ENCODE results near the gene STYXL2. TPM values are rescaled to one million over a fixed set of nuclear protein-coding genes. Genes with fewer than 3 reads are reported as not detected.

STYXL2 gene
- total RNA-seq, 1 donor from 2014 or later = not detected

- no peak for DNase-seq (ENCODE audit: low read depth)
- H3K4me3 ChIP-seq (ENCODE audit: low read depth, low read length) = no peak overlapping the region
- TF ChIP-seq, protein P1, sequence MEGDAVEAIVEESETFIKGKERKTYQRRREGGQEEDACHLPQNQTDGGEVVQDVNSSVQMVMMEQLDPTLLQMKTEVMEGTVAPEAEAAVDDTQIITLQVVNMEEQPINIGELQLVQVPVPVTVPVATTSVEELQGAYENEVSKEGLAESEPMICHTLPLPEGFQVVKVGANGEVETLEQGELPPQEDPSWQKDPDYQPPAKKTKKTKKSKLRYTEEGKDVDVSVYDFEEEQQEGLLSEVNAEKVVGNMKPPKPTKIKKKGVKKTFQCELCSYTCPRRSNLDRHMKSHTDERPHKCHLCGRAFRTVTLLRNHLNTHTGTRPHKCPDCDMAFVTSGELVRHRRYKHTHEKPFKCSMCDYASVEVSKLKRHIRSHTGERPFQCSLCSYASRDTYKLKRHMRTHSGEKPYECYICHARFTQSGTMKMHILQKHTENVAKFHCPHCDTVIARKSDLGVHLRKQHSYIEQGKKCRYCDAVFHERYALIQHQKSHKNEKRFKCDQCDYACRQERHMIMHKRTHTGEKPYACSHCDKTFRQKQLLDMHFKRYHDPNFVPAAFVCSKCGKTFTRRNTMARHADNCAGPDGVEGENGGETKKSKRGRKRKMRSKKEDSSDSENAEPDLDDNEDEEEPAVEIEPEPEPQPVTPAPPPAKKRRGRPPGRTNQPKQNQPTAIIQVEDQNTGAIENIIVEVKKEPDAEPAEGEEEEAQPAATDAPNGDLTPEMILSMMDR (conservative IDR thresholded peaks at IDR 0.05; ENCODE audit: low read depth, low read length) = no peak
Observed at GRCh38 chr1:167114725-167115124, 20.9 kb downstream of the STYXL2 start.

DNA sequence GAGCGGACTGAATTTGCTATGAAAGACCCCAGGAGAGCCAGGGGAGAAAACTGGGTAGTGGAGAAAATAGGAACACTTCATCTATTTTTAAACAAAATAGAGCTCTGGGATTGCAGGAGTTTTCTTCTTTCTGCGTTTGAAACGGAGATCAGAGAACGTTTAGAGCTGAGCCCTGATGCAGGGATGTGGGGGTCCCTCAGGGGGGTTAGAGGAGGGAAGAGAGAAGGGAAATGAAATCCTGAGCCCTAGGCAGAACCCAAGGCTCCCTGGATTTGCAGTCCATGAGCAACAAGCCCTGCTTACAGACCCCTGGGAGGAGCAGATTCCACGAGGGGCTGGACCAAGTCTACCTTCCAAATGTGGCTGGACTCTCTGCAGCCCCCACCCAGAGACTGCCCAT lies 21.8 kb downstream of the STYXL2 start:
- no peak for DNase-seq (ENCODE audit: low read depth)
- no peak overlapping the region for H3K4me3 ChIP-seq (ENCODE audit: low read depth, low read length)
- TF ChIP-seq, protein P1 (conservative IDR thresholded peaks at IDR 0.05; ENCODE audit: low read depth, low read length) = no peak

DNA sequence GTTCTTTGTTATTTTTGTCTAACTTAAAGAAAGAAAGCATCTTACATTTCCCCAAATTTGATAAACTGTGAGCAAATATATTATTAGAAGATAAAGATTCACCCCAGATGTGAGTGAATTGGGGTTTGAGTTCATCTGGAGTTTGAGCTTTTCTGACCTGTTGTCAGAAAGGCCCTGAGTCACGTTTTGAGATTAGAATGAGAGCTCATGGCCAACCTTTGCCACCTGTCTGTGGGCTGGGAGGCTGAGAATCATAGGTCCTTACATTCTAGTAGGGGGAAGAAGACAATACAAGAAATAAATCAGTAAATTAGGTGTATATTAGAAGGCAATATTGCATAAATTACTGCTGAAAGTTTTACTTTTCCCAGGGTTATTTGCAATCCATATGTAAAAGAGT lies 22.3 kb downstream of the STYXL2 start:
- no peak for DNase-seq (ENCODE audit: low read depth)
- no peak overlapping the region for H3K4me3 ChIP-seq (ENCODE audit: low read depth, low read length)
- TF ChIP-seq, protein P1 (conservative IDR thresholded peaks at IDR 0.05; ENCODE audit: low read depth, low read length) = no peak

- no peak overlapping the region for H3K4me3 ChIP-seq (ENCODE audit: low read depth, low read length)
- DNase-seq (ENCODE audit: low read depth) = no peak
- TF ChIP-seq, protein P1 (conservative IDR thresholded peaks at IDR 0.05; ENCODE audit: low read depth, low read length) = no peak
Observed at GRCh38 chr1:167117225-167117624, 23.4 kb downstream of the STYXL2 start.

- DNase-seq (ENCODE audit: low read depth) = no peak
- TF ChIP-seq, protein P1 (conservative IDR thresholded peaks at IDR 0.05; ENCODE audit: low read depth, low read length) = no peak
- H3K4me3 ChIP-seq (ENCODE audit: low read depth, low read length) = no peak overlapping the region
Observed at GRCh38 chr1:167118188-167118587, 24.3 kb downstream of the STYXL2 start.

DNA sequence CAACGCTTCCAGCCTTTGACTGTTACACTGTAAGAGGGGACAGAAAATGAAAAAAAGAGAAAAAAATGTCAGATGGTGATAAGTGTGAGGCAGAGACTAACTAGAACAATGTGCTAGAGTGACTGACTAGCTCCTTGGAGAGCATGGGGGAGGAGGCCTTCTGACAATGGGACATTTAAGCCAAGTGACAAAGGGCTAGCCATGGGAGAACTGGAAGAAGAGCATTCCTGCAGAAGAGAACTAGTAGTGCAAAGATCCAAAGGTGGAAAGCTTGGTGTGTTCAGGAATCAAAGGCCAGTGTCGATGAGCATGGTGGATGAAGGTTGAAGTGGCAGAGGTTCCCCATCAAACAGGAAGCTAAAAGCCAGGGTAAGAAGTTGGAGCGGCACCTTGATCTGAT lies 25.8 kb downstream of the STYXL2 start:
- DNase-seq (ENCODE audit: low read depth) = no peak
- H3K4me3 ChIP-seq (ENCODE audit: low read depth, low read length) = no peak overlapping the region
- TF ChIP-seq, protein P1 (conservative IDR thresholded peaks at IDR 0.05; ENCODE audit: low read depth, low read length) = no peak

DNA sequence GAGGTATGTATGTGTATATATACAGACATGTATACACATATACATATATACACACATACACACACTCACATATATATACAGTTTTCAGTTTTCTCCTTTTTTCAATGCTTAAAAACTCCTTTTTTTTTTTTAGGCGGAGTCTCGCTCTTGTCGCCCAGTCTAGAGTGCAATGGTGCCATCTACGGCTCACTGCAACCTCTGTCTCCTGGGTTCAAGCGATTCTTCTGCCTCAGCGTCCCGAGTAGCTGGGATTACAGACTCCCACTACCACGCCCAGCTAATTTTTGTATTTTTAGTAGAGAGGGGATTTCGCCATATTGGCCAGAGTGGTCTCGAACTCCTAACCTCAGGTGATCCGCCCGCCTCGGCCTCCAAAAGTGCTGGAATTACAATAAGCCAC lies 27.0 kb downstream of the STYXL2 start:
- no peak for DNase-seq (ENCODE audit: low read depth)
- TF ChIP-seq, protein P1 (conservative IDR thresholded peaks at IDR 0.05; ENCODE audit: low read depth, low read length) = no peak
- H3K4me3 ChIP-seq (ENCODE audit: low read depth, low read length) = peak overlapping the region; percentile 55
